Endothelial cell of umbilical vein (primary cell): ENCODE data around the gene FAM117B. TPM values are rescaled to one million over a fixed set of nuclear protein-coding genes. Genes with fewer than 3 reads are reported as not detected.

Source experiments
- BruUV-seq: library from RNA; stranded (reverse); fragments of 400-500 nt; replicated peaks from 2 replicates; lab custom pipeline; 2021; lab: Mats Ljungman, UMichigan
- CTCF ChIA-PET: fragments of 300-600, 350-600 bp; sonication (Branson Sonifier 250); formaldehyde crosslinking; loops from one replicate; lab custom pipeline; 2021; ENCODE audit warnings: antibody characterized with exemption, inconsistent platforms; lab: Charles Lee
- POLR2A ChIA-PET: fragments of 300-600, 350-600 bp; sonication (Branson Sonifier 250); formaldehyde crosslinking; loops from one replicate; lab custom pipeline; 2021; ENCODE audit warnings: antibody characterized with exemption, inconsistent platforms; lab: Charles Lee
- DNase-seq: peaks from one replicate; pipeline ENCODE4 v3.0.0-alpha.2; 2011; ENCODE audit warnings: low read depth, low spot score
- FAIRE-seq: peaks from 2 replicates; lab custom pipeline; 2011; peaks lifted over from hg19 to GRCh38; lab: Jason Lieb, UNC
- H2AFZ ChIP-seq: 2 replicates; pipeline ENCODE4 v1.6.0; 2012; ENCODE audit warnings: low read depth, low read length, control low read depth, inconsistent platforms
- H3K27ac ChIP-seq: 2 replicates; pipeline ENCODE4 v1.5.1; 2011; ENCODE audit warnings: low read depth, mild to moderate bottlenecking, control low read depth, low read length, moderate library complexity; ENCODE audit not compliant: insufficient read depth
- H3K27me3 ChIP-seq, 2 experiments: 2 replicates each; pipeline versions ENCODE4 v1.6.0 to v1.6.1; 2011; ENCODE audit warnings: low read length in 2 of 2, mixed read lengths in 1 of 2; ENCODE audit not compliant: control insufficient read depth in 2 of 2, insufficient read depth in 2 of 2
- H3K36me3 ChIP-seq, 2 experiments: 2 replicates in 1 of 2; 3 replicates in 1 of 2; pipeline ENCODE4 v1.5.1; 2011; ENCODE audit warnings: low read length in 2 of 2, mild to moderate bottlenecking in 1 of 2, moderate library complexity in 1 of 2; ENCODE audit not compliant: control insufficient read depth in 2 of 2, insufficient read depth in 2 of 2; ENCODE audit errors: extremely low read depth in 1 of 2
- H3K4me1 ChIP-seq: 3 replicates; pipeline ENCODE4 v1.5.1; 2011; ENCODE audit warnings: mild to moderate bottlenecking, low read length; ENCODE audit not compliant: control insufficient read depth, insufficient read depth; ENCODE audit errors: extremely low read depth
- H3K4me2 ChIP-seq: 2 replicates; pipeline ENCODE4 v1.6.1; 2011; ENCODE audit warnings: low read length, control low read depth, mixed read lengths; ENCODE audit not compliant: insufficient read depth
- H3K4me3 ChIP-seq, 3 experiments: fragments of 200-600 bp in 1 of 3; sonication (generic), shearing (Covaris generic) in 1 of 3; replicated peaks in 1 of 3; 2 replicates each; pipeline ENCODE4 v1.5.1; 2011 to 2016; ENCODE audit warnings: control low read depth in 3 of 3, low read length in 3 of 3, mild to moderate bottlenecking in 2 of 3, inconsistent platforms in 1 of 3, low read depth in 1 of 3, moderate library complexity in 1 of 3; ENCODE audit not compliant: insufficient read depth in 1 of 3
- H3K79me2 ChIP-seq: 2 replicates; pipeline ENCODE4 v1.6.0; 2012; ENCODE audit warnings: low read length, inconsistent platforms; ENCODE audit not compliant: control insufficient read depth, insufficient read depth
- H3K9ac ChIP-seq: replicated peaks from 2 replicates; pipeline ENCODE3; 2011; ENCODE audit warnings: low read length, control low read depth; ENCODE audit not compliant: insufficient read depth; ENCODE audit errors: extremely low read depth
- H3K9me1 ChIP-seq: replicated peaks from 3 replicates; pipeline ENCODE4 v1.6.0; 2011; ENCODE audit warnings: mild to moderate bottlenecking, low read length; ENCODE audit not compliant: control insufficient read depth, insufficient read depth; ENCODE audit errors: extremely low read depth
- H3K9me3 ChIP-seq: replicated peaks from 2 replicates; pipeline ENCODE4 v1.5.1; 2012; ENCODE audit warnings: low read length, inconsistent platforms; ENCODE audit not compliant: control insufficient read depth, insufficient read depth
- H4K20me1 ChIP-seq: replicated peaks from 2 replicates; pipeline ENCODE3; 2011; ENCODE audit warnings: mild to moderate bottlenecking, low read length; ENCODE audit not compliant: control insufficient read depth, insufficient read depth; ENCODE audit errors: extremely low read depth
- CTCF ChIP-seq, 2 donors: IDR thresholded peaks; 1 replicate in 1 of 2; 2 replicates in 1 of 2; pipeline ENCODE4 v1.5.1; 2011; ENCODE audit warnings: low read length in 2 of 2, mild to moderate bottlenecking in 2 of 2, moderate library complexity in 2 of 2, control low read depth in 1 of 2, inconsistent platforms in 1 of 2, low read depth in 1 of 2; ENCODE audit not compliant: insufficient read depth in 1 of 2; ENCODE audit errors: extremely low read depth in 1 of 2
- EZH2 ChIP-seq: IDR thresholded peaks from 2 replicates; pipeline ENCODE4 v1.6.1; 2012; ENCODE audit warnings: borderline replicate concordance, low read depth, mild to moderate bottlenecking, moderate library complexity, low read length, inconsistent platforms; ENCODE audit not compliant: severe bottlenecking
- FOS ChIP-seq: IDR thresholded peaks from 2 replicates; pipeline ENCODE4 v1.6.1; 2011; ENCODE audit warnings: mild to moderate bottlenecking, low read length, moderate library complexity, borderline replicate concordance; ENCODE audit not compliant: insufficient read depth
- GATA2 ChIP-seq: IDR thresholded peaks from 2 replicates; pipeline ENCODE4 v1.7.0; 2011; ENCODE audit warnings: low read depth, mild to moderate bottlenecking, moderate library complexity, mixed read lengths, low read length; ENCODE audit not compliant: insufficient read length, insufficient read depth
- JUN ChIP-seq: IDR thresholded peaks from 2 replicates; pipeline ENCODE4 v1.6.1; 2011; ENCODE audit warnings: borderline replicate concordance, low read depth; ENCODE audit not compliant: insufficient read length, insufficient read depth
- MAX ChIP-seq: IDR thresholded peaks from 2 replicates; pipeline ENCODE4 v1.6.1; 2011; ENCODE audit not compliant: insufficient read depth, insufficient read length
- MYC ChIP-seq: IDR thresholded peaks from one replicate; pipeline ENCODE4 v1.6.1; 2011; ENCODE audit warnings: mild to moderate bottlenecking, low read depth, low read length
- POLR2A ChIP-seq: IDR thresholded peaks from 2 replicates; pipeline ENCODE4 v1.6.1; 2012; ENCODE audit warnings: low read depth, mild to moderate bottlenecking, control low read depth, low read length
- POLR2AphosphoS5 ChIP-seq: IDR thresholded peaks from 2 replicates; pipeline ENCODE4 v1.6.1; 2012; ENCODE audit warnings: low read depth, mild to moderate bottlenecking, control low read depth, low read length, moderate library complexity; ENCODE audit not compliant: insufficient read depth
- dilution Hi-C: fragments of 300-500 bp; cut with MboI; formaldehyde crosslinking; loops from one replicate; pipeline ENCODE4 v1.15.0; 2019; ENCODE audit warnings: low sequenced_read_pairs; ENCODE audit not compliant: extremely low pct_ligation_motif_present
- intact Hi-C: fragments of 100-400 bp; cut with micrococcal nuclease; formaldehyde crosslinking; loops from one replicate; pipeline ENCODE4 v1.10.0; 2022
- polyA plus RNA-seq, 4 experiments: library from polyadenylated mRNA; depleted of rRNA in 3 of 4; stranded (reverse) in 3 of 4; unstranded in 1 of 4; fragments of >200 nt; gene quantifications; 2 replicates each; pipeline versions ENCODE4 v1.2.1 to v1.2.3, GENCODE V29; 2011 to 2012; ENCODE audit warnings: missing spikeins in 1 of 4
- total RNA-seq: library from RNA; stranded (reverse); gene quantifications from 2 replicates; pipeline ENCODE4 v1.2.3, GENCODE V29; 2021

FAM117B gene
- total and polyA plus RNA-seq, 2 donors (not counting 3 experiments of a cell fraction or from before 2014, with no cell fraction given): 1.3 to 7.0 TPM

DNA sequence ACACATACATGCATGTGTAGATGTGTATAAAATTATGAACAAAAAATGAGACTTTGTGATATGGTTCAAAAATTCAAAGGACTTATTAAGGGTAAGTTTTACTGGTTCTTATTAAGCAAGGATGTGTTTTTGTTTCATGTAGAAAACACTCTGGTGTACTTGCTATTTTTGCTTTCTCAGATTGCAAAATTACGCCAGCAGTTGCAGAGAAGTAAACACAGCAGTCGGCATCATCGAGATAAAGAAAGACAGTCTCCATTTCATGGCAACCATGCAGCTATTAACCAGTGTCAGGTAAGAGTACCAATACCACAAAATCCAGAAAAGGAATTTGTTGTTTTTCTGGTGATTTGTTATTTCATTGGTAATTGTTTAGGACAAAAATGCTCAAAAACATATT is 91.3 kb downstream of the FAM117B start:
- no peaks in the 10 kb centered on the region for H3K9me3 ChIP-seq
- no peaks in the 10 kb centered on the region for H3K9me1 ChIP-seq
- intact Hi-C loops (no loop called here), dilution Hi-C loops (no loop called here)
- ChIA-PET CTCF (interaction anchor here (1.0 kb wide), 1 partner anchor 75 kb away, joined by 3 read pairs; no protein-coding TSS in a partner anchor), POLR2A (no interaction called here)
- no peak for FAIRE-seq
- H4K20me1 ChIP-seq: no peaks in the 10 kb centered on the region
- no peaks in the 10 kb centered on the region for H3K79me2 ChIP-seq
- H3K4me3 ChIP-seq: no peak overlapping the region
- no peak overlapping the region for H3K4me2 ChIP-seq
- BruUV-seq: no TSS peak
- no peaks in the 10 kb centered on the region for H3K27me3 ChIP-seq
- H3K9ac ChIP-seq: no peak overlapping the region
- no peak overlapping the region for H2AFZ ChIP-seq
- no peaks in the 10 kb centered on the region for H3K36me3 ChIP-seq
- no peak overlapping the region for H3K27ac ChIP-seq
- no peak for DNase-seq
- TF ChIP-seq FOS: no peak
- no peak for TF ChIP-seq MAX
- no peak for TF ChIP-seq GATA2
- TF ChIP-seq POLR2AphosphoS5: no peak
- TF ChIP-seq MYC: no peak
- TF ChIP-seq CTCF (IDR thresholded peaks at IDR 0.05; ENCODE audit: extremely low read depth in 1 of 2, insufficient read depth in 1 of 2, low read depth in 1 of 2, low read length in 2 of 2): no peak
- no peak for TF ChIP-seq JUN
- no peak for TF ChIP-seq POLR2A
- TF ChIP-seq EZH2: no peak
- H3K4me1 ChIP-seq: no peaks in the 10 kb centered on the region
